ENCODE measurements around the gene ST7.

ST7 gene

DNA sequence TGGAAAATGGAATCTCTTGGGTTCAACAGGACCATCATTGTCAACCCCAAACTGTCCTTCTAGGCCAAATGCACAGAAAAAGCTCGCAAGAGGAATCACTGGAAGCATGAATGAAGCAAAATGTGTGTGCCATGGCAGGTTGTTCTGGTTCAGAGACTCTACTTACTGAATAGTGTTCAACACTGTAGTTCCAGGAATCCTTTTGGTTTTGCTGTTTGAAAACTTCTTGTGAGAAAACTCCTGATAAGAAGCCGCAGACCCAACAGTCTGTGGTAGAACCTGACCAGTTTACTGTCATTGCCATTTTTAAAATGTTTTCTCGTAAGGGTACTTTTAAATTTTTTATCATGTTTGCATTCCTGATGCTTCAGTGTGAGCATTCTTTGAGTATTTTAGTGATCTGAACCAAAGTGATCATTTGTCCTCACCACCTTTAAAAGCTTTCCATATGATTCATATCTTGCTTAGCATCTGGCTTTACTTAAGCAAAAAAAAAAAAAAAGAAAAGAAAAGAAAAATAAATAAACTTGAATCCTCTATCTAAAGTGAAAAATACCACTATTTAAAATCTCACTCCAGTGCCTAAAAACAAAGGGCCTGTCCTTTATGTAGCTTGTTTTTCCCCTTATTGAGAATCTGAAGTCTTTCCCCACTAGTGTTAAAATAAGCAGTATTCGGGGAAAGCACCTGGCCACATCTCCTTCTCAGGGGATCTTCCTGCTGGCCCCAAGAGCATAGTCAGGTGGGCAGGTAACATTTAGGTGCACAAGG is 277.2 kb downstream of the ST7 start:
- no peak for DNase-seq
- Histone ChIP-seq H3K27ac (no peak overlapping the region), H3K4me3 (no peak overlapping the region), H3K4me1 (no peaks in the 10 kb centered on the region), H3K36me3 (peaks cover under 1 to 15% (median 6%) of the 10 kb centered on the region in 3 donors), H3K9me3 (peaks cover 0 to 1% (median 0%) of the 10 kb centered on the region in 3 donors), H3K27me3 (no peaks in the 10 kb centered on the region)
- TF ChIP-seq CTCF (IDR thresholded peaks at IDR 0.05), result no peak
- intact Hi-C loops (cut with DNase I; ENCODE audit: low total_unique reads), result no loop called here

GRCh38 chr7:117231047-117231359 is 277.7 kb downstream of the ST7 start:
- DNase-seq, result no peak
- H3K27ac ChIP-seq, result no peak overlapping the region
- intact Hi-C loops (cut with DNase I; ENCODE audit: low total_unique reads), result no loop called here
- no peak for TF ChIP-seq CTCF (IDR thresholded peaks at IDR 0.05)
- no peaks in the 10 kb centered on the region for H3K27me3 ChIP-seq
- peaks cover 0 to 6% (median 0%) of the 10 kb centered on the region in 3 donors for H3K9me3 ChIP-seq
- no peak overlapping the region for H3K4me3 ChIP-seq
- no peaks in the 10 kb centered on the region for H3K4me1 ChIP-seq
- H3K36me3 ChIP-seq, result peaks cover 0 to 12% (median 3%) of the 10 kb centered on the region in 3 donors

- H3K27me3 ChIP-seq, result no peaks in the 10 kb centered on the region
- TF ChIP-seq CTCF (IDR thresholded peaks at IDR 0.05), result no peak
- H3K4me1 ChIP-seq, result no peaks in the 10 kb centered on the region
- no peak for DNase-seq
- intact Hi-C loops (cut with DNase I; ENCODE audit: low total_unique reads), result no loop called here
- no peak overlapping the region for H3K4me3 ChIP-seq
- peaks cover 0 to 6% (median 0%) of the 10 kb centered on the region in 3 donors for H3K9me3 ChIP-seq
- H3K27ac ChIP-seq, result no peak overlapping the region
- no peaks in the 10 kb centered on the region for H3K36me3 ChIP-seq
Measured at GRCh38 chr7:117237646-117238045, 284.3 kb downstream of the ST7 start.

DNA sequence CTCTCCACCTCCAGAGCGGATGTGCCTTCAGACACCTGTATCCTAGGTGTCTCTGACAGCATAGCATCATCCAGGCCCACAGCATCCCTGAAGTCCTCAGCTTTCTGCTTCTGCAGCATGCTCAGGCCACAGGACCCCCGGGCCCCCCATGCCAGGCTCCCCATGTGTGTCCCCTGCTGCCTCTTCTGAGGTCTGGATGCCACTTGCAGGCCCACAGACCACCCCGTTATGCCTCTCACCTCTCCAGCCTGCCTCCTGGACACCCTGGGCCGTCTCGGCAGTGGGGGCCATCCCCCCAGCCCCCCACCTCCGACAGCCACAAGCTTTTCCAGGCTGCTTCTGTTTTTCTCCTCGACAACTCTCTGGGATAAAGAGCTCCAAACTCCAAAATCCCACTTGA is 285.2 kb downstream of the ST7 start:
- Histone ChIP-seq H3K4me3 (no peak overlapping the region), H3K27ac (no peak overlapping the region), H3K4me1 (no peaks in the 10 kb centered on the region), H3K36me3 (no peaks in the 10 kb centered on the region), H3K27me3 (no peaks in the 10 kb centered on the region), H3K9me3 (peaks cover 0 to 6% (median 0%) of the 10 kb centered on the region in 3 donors)
- no peak for TF ChIP-seq CTCF (IDR thresholded peaks at IDR 0.05)
- no peak for DNase-seq
- intact Hi-C loops (cut with DNase I; ENCODE audit: low total_unique reads), result no loop called here

GRCh38 chr7:117238937-117239336 is 285.6 kb downstream of the ST7 start:
- H3K27ac ChIP-seq, result no peak overlapping the region
- intact Hi-C loops (cut with DNase I; ENCODE audit: low total_unique reads), result no loop called here
- H3K36me3 ChIP-seq, result no peaks in the 10 kb centered on the region
- no peak for TF ChIP-seq CTCF (IDR thresholded peaks at IDR 0.05)
- H3K9me3 ChIP-seq, result peaks cover 0 to 6% (median 0%) of the 10 kb centered on the region in 3 donors
- no peaks in the 10 kb centered on the region for H3K4me1 ChIP-seq
- no peak for DNase-seq
- no peaks in the 10 kb centered on the region for H3K27me3 ChIP-seq
- H3K4me3 ChIP-seq, result no peak overlapping the region

Data from tibial artery (tissue), 4 donors.